Hepatocyte (in vitro differentiated cells): ENCODE measurements around the gene FSD1L. TPM values are rescaled to one million over a fixed set of nuclear protein-coding genes. Genes with fewer than 3 reads are reported as not detected.

Experiments
- DNase-seq: peaks from one replicate; pipeline ENCODE4 v3.0.0-alpha.2; 2016; ENCODE audit warnings: low spot score
- H2AFZ ChIP-seq: fragments of 200-600 bp; sonication (generic); 2 replicates; pipeline ENCODE4 v1.6.0; 2016; ENCODE audit warnings: antibody characterized with exemption, mild to moderate bottlenecking
- H3K27ac ChIP-seq: fragments of 200-600 bp; sonication (generic); 2 replicates; pipeline ENCODE4 v1.5.1; 2016; ENCODE audit warnings: mild to moderate bottlenecking
- H3K27me3 ChIP-seq: fragments of 200-600 bp; sonication (generic); 2 replicates; pipeline ENCODE4 v1.6.1; 2016
- H3K36me3 ChIP-seq: fragments of 200-600 bp; sonication (generic); replicated peaks from 2 replicates; pipeline ENCODE4 v1.5.1; 2016; ENCODE audit warnings: low read depth; ENCODE audit not compliant: insufficient read depth
- H3K4me1 ChIP-seq: fragments of 200-600 bp; sonication (generic); 2 replicates; pipeline ENCODE4 v1.5.1; 2016; ENCODE audit warnings: mild to moderate bottlenecking, moderate library complexity; ENCODE audit not compliant: insufficient read depth
- H3K4me2 ChIP-seq: fragments of 200-600 bp; sonication (generic); 2 replicates; pipeline ENCODE4 v1.6.0; 2016
- H3K4me3 ChIP-seq: fragments of 200-600 bp; sonication (generic); 2 replicates; pipeline ENCODE4 v1.5.1; 2016; ENCODE audit warnings: mild to moderate bottlenecking
- H3K79me2 ChIP-seq: fragments of 200-600 bp; sonication (generic); 2 replicates; pipeline ENCODE4 v1.6.0; 2017; ENCODE audit warnings: mild to moderate bottlenecking
- H3K9me2 ChIP-seq: fragments of 200-600 bp; sonication (generic); replicated peaks from 2 replicates; pipeline ENCODE4 v1.6.0; 2017; ENCODE audit warnings: mild to moderate bottlenecking; ENCODE audit not compliant: insufficient read depth
- H3K9me3 ChIP-seq: fragments of 200-600 bp; sonication (generic); 2 replicates; pipeline ENCODE4 v1.5.1; 2016; ENCODE audit warnings: low read depth, mild to moderate bottlenecking
- H4K20me1 ChIP-seq: fragments of 200-600 bp; sonication (generic); 2 replicates; pipeline ENCODE4 v1.6.0; 2016; ENCODE audit warnings: mild to moderate bottlenecking; ENCODE audit not compliant: insufficient read depth, poor library complexity, severe bottlenecking
- CTCF ChIP-seq: fragments of 200-600 bp; sonication (generic); IDR thresholded peaks from 2 replicates; pipeline ENCODE4 v1.5.1; 2016; ENCODE audit warnings: antibody characterized with exemption, mild to moderate bottlenecking; ENCODE audit not compliant: poor library complexity
- EZH2 ChIP-seq: fragments of 200-600 bp; sonication (generic); IDR thresholded peaks from 2 replicates; pipeline ENCODE4 v1.6.1; 2016; ENCODE audit warnings: antibody characterized with exemption, mild to moderate bottlenecking, borderline replicate concordance
- EZH2phosphoT487 ChIP-seq: fragments of 200-600 bp; sonication (generic); IDR thresholded peaks from one replicate; pipeline ENCODE4 v1.6.1; 2018; ENCODE audit warnings: antibody characterized with exemption, mild to moderate bottlenecking, low read depth, moderate library complexity; ENCODE audit not compliant: unreplicated experiment, severe bottlenecking
- WGBS: methylation state at CpG from one replicate; pipeline ENCODE4 v1.1.6; 2016; ENCODE audit warnings: low lambda C conversion rate; ENCODE audit errors: missing lambda C conversion rate; 5-methylcytosine and 5-hydroxymethylcytosine counted together
- polyA plus RNA-seq: library from polyadenylated mRNA; unstranded; fragments of >200 nt; fragmentation: Nextera tagmentation; extraction: Ambion mirVana; gene quantifications from 2 replicates; pipeline ENCODE4 v1.2.1, GENCODE V29; 2016
- total RNA-seq: library from RNA; depleted of rRNA; stranded (reverse); fragments of >200 nt; gene quantifications from 2 replicates; pipeline ENCODE4 v1.2.3, GENCODE V29; 2014

The FSD1L gene
- total and polyA plus RNA-seq, 2 experiments from 2014 or later, result 1.1 to 9.3 TPM

DNA sequence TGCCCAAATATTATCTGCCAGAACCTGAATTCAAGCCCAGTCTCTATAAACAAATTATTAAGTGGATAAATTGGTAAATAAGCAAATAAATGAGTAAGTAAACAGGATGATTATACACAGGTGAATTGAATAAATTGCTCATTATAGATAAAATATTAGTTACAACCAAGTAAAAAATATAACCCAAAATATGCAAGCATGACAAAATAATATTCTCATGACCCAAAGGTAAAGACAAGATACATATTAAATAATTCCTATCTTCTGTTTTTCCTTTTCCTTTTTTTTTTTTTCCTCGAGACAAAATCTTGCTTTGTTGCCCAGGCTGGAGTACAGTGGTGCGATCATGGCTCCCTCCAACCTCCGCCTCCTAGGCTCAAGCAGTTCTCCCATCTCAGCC is 21.2 kb upstream of the FSD1L start:
- no peaks in the 10 kb centered on the region for H3K9me3 ChIP-seq
- H3K27ac ChIP-seq, result no peak overlapping the region
- H3K9me2 ChIP-seq, result no peaks in the 10 kb centered on the region
- H3K4me1 ChIP-seq, result peaks cover 6% of the 10 kb centered on the region
- TF ChIP-seq EZH2phosphoT487 (no peak), CTCF (no peak), EZH2 (no peak)
- H3K4me2 ChIP-seq, result no peak overlapping the region
- no peaks in the 10 kb centered on the region for H3K27me3 ChIP-seq
- 93% methylated on average over 3 of the region's 3 CpGs for WGBS
- no peaks in the 10 kb centered on the region for H3K36me3 ChIP-seq
- H2AFZ ChIP-seq, result no peak overlapping the region
- no peaks in the 10 kb centered on the region for H4K20me1 ChIP-seq
- no peak for DNase-seq
- H3K4me3 ChIP-seq, result no peak overlapping the region
- H3K79me2 ChIP-seq, result no peaks in the 10 kb centered on the region

- WGBS, result 81% methylated on average over 9 of the region's 9 CpGs
- DNase-seq, result peak; percentile 25
- Histone ChIP-seq H3K4me1 (peaks cover 17% of the 10 kb centered on the region), H3K79me2 (no peaks in the 10 kb centered on the region), H4K20me1 (no peaks in the 10 kb centered on the region), H3K27me3 (no peaks in the 10 kb centered on the region), H3K27ac (peak overlapping the region; percentile 54), H3K4me3 (no peak overlapping the region), H3K36me3 (no peaks in the 10 kb centered on the region), H2AFZ (no peak overlapping the region), H3K9me2 (no peaks in the 10 kb centered on the region), H3K4me2 (peak overlapping the region; percentile 2), H3K9me3 (no peaks in the 10 kb centered on the region)
- TF ChIP-seq CTCF (no peak), EZH2 (no peak), EZH2phosphoT487 (no peak)
These were observed 16.2 kb upstream of the FSD1L start for GRCh38 chr9:105431424-105432246.

- no peaks in the 10 kb centered on the region for H3K9me3 ChIP-seq
- no peaks in the 10 kb centered on the region for H3K79me2 ChIP-seq
- no peak overlapping the region for H3K4me3 ChIP-seq
- no peaks in the 10 kb centered on the region for H3K36me3 ChIP-seq
- H4K20me1 ChIP-seq, result no peaks in the 10 kb centered on the region
- no peaks in the 10 kb centered on the region for H3K27me3 ChIP-seq
- peak overlapping the region; percentile 54 for H3K27ac ChIP-seq
- no peak overlapping the region for H2AFZ ChIP-seq
- peaks cover 17% of the 10 kb centered on the region for H3K4me1 ChIP-seq
- no peaks in the 10 kb centered on the region for H3K9me2 ChIP-seq
- peak overlapping the region; percentile 2 for H3K4me2 ChIP-seq
- DNase-seq, result no peak
- 44% methylated on average over 2 of the region's 2 CpGs for WGBS
- TF ChIP-seq EZH2phosphoT487 (no peak), EZH2 (no peak), CTCF (no peak)
These were observed 15.5 kb upstream of the FSD1L start for GRCh38 chr9:105432247-105432842.
